Activated naive CD8-positive, alpha-beta T cell treated with anti-CD3 and anti-CD28 coated beads for 36 hours (primary cell): ENCODE results near the gene EDIL3. TPM values are rescaled to one million over a fixed set of nuclear protein-coding genes. Genes with fewer than 3 reads are reported as not detected.
"Not testable (repeated sequence)": the region's sequence is repeated elsewhere in the genome, so short reads cannot be mapped to it uniquely, and the experiment has no call there.

Experiments used
- DNase-seq: peaks from one replicate; pipeline ENCODE4 v3.0.0; 2021
- H3K27ac Mint-ChIP-seq: one replicate; pipeline ENCODE4 v1.8.0; 2022; ENCODE audit warnings: mild to moderate bottlenecking, moderate library complexity, mixed read lengths
- H3K27me3 Mint-ChIP-seq: one replicate; pipeline ENCODE4 v1.8.0; 2022; ENCODE audit warnings: mild to moderate bottlenecking, mixed read lengths
- H3K36me3 Mint-ChIP-seq: one replicate; pipeline ENCODE4 v1.8.0; 2021; ENCODE audit warnings: mild to moderate bottlenecking, mixed read lengths
- H3K4me1 Mint-ChIP-seq: one replicate; pipeline ENCODE4 v1.8.0; 2021; ENCODE audit warnings: mixed read lengths
- H3K4me3 Mint-ChIP-seq: one replicate; pipeline ENCODE4 v1.8.0; 2022; ENCODE audit warnings: mild to moderate bottlenecking, moderate library complexity, mixed read lengths
- H3K9me3 Mint-ChIP-seq: one replicate; pipeline ENCODE4 v1.8.0; 2022; ENCODE audit warnings: mixed read lengths
- total RNA-seq, 2 experiments: library from RNA; stranded (reverse); gene quantifications; one replicate each; pipeline ENCODE4 v1.2.3, GENCODE V29; 2021

Gene EDIL3
- total RNA-seq, 2 experiments from 2014 or later, result not detected

- no peak overlapping the region for H3K4me3 Mint-ChIP-seq
- no peaks in the 10 kb centered on the region for H3K27me3 Mint-ChIP-seq
- H3K36me3 Mint-ChIP-seq, result no peaks in the 10 kb centered on the region
- H3K27ac Mint-ChIP-seq, result no peak overlapping the region
- no peak for DNase-seq
- H3K9me3 Mint-ChIP-seq, result peaks cover 3% of the 10 kb centered on the region
- H3K4me1 Mint-ChIP-seq, result no peaks in the 10 kb centered on the region
These were observed 303.8 kb downstream of the EDIL3 start for GRCh38 chr5:84080908-84081307.

- Mint-ChIP-seq H3K27ac (no peak overlapping the region), H3K4me3 (no peak overlapping the region), H3K27me3 (no peaks in the 10 kb centered on the region), H3K4me1 (no peaks in the 10 kb centered on the region), H3K9me3 (no peaks in the 10 kb centered on the region), H3K36me3 (no peaks in the 10 kb centered on the region)
- DNase-seq, result no peak
These were observed 312.3 kb downstream of the EDIL3 start for GRCh38 chr5:84072339-84072738.

- Mint-ChIP-seq H3K4me1 (no peaks in the 10 kb centered on the region), H3K9me3 (no peaks in the 10 kb centered on the region), H3K4me3 (no peak overlapping the region), H3K27me3 (no peaks in the 10 kb centered on the region), H3K27ac (no peak overlapping the region), H3K36me3 (no peaks in the 10 kb centered on the region)
- no peak for DNase-seq
These were observed 315.0 kb downstream of the EDIL3 start for GRCh38 chr5:84069608-84070179.

- Mint-ChIP-seq H3K27me3 (no peaks in the 10 kb centered on the region), H3K9me3 (no peaks in the 10 kb centered on the region), H3K4me3 (no peak overlapping the region), H3K27ac (no peak overlapping the region), H3K4me1 (no peaks in the 10 kb centered on the region), H3K36me3 (no peaks in the 10 kb centered on the region)
- DNase-seq, result no peak
These were observed 321.6 kb downstream of the EDIL3 start for GRCh38 chr5:84063041-84063440.

- Mint-ChIP-seq H3K27me3 (no peaks in the 10 kb centered on the region), H3K4me1 (no peaks in the 10 kb centered on the region), H3K36me3 (no peaks in the 10 kb centered on the region), H3K9me3 (no peaks in the 10 kb centered on the region), H3K27ac (no peak overlapping the region), H3K4me3 (no peak overlapping the region)
- DNase-seq, result no peak
These were observed 325.0 kb downstream of the EDIL3 start for GRCh38 chr5:84059672-84060071.

- Mint-ChIP-seq H3K27me3 (no peaks in the 10 kb centered on the region), H3K27ac (no peak overlapping the region), H3K36me3 (no peaks in the 10 kb centered on the region), H3K4me3 (no peak overlapping the region), H3K9me3 (no peaks in the 10 kb centered on the region), H3K4me1 (no peaks in the 10 kb centered on the region)
- DNase-seq, result no peak
These were observed 326.1 kb downstream of the EDIL3 start for GRCh38 chr5:84058561-84058960.

GRCh38 chr5:84057211-84057610 lies 327.5 kb downstream of the EDIL3 start:
- Mint-ChIP-seq H3K27me3 (no peaks in the 10 kb centered on the region), H3K4me1 (no peaks in the 10 kb centered on the region), H3K27ac (no peak overlapping the region), H3K9me3 (no peaks in the 10 kb centered on the region), H3K4me3 (no peak overlapping the region), H3K36me3 (no peaks in the 10 kb centered on the region)
- no peak for DNase-seq

GRCh38 chr5:84045964-84046363 lies 338.7 kb downstream of the EDIL3 start:
- Mint-ChIP-seq H3K9me3 (peaks cover 2% of the 10 kb centered on the region), H3K27ac (no peak overlapping the region), H3K4me1 (no peaks in the 10 kb centered on the region), H3K4me3 (no peak overlapping the region), H3K27me3 (no peaks in the 10 kb centered on the region), H3K36me3 (no peaks in the 10 kb centered on the region)
- DNase-seq, result no peak

GRCh38 chr5:84036842-84037241 lies 347.8 kb downstream of the EDIL3 start:
- no peaks in the 10 kb centered on the region for H3K9me3 Mint-ChIP-seq
- no peaks in the 10 kb centered on the region for H3K36me3 Mint-ChIP-seq
- H3K4me3 Mint-ChIP-seq, result no peak overlapping the region
- no peaks in the 10 kb centered on the region for H3K27me3 Mint-ChIP-seq
- no peak for DNase-seq
- no peak overlapping the region for H3K27ac Mint-ChIP-seq
- no peaks in the 10 kb centered on the region for H3K4me1 Mint-ChIP-seq

GRCh38 chr5:84032324-84032723 lies 352.4 kb downstream of the EDIL3 start:
- Mint-ChIP-seq H3K4me3 (no peak overlapping the region), H3K36me3 (no peaks in the 10 kb centered on the region), H3K4me1 (no peaks in the 10 kb centered on the region), H3K27ac (no peak overlapping the region), H3K27me3 (no peaks in the 10 kb centered on the region), H3K9me3 (peaks cover 3% of the 10 kb centered on the region)
- no peak for DNase-seq

- H3K4me3 Mint-ChIP-seq, result no peak overlapping the region
- no peaks in the 10 kb centered on the region for H3K36me3 Mint-ChIP-seq
- H3K27me3 Mint-ChIP-seq, result no peaks in the 10 kb centered on the region
- DNase-seq, result no peak
- peaks cover 3% of the 10 kb centered on the region for H3K9me3 Mint-ChIP-seq
- H3K4me1 Mint-ChIP-seq, result no peaks in the 10 kb centered on the region
- no peak overlapping the region for H3K27ac Mint-ChIP-seq
These were observed 356.6 kb downstream of the EDIL3 start for GRCh38 chr5:84028093-84028492.

- not testable (repeated sequence) for H3K9me3 Mint-ChIP-seq, DNase-seq, H3K4me3 Mint-ChIP-seq, H3K27me3 Mint-ChIP-seq, H3K36me3 Mint-ChIP-seq, H3K4me1 Mint-ChIP-seq, H3K27ac Mint-ChIP-seq
These were observed 366.2 kb downstream of the EDIL3 start for GRCh38 chr5:84018521-84018920.

GRCh38 chr5:84017523-84018172 lies 367.0 kb downstream of the EDIL3 start:
- H3K27ac Mint-ChIP-seq, result no peak overlapping the region
- no peaks in the 10 kb centered on the region for H3K9me3 Mint-ChIP-seq
- no peak overlapping the region for H3K4me3 Mint-ChIP-seq
- H3K27me3 Mint-ChIP-seq, result no peaks in the 10 kb centered on the region
- DNase-seq, result no peak
- no peaks in the 10 kb centered on the region for H3K36me3 Mint-ChIP-seq
- H3K4me1 Mint-ChIP-seq, result no peaks in the 10 kb centered on the region

GRCh38 chr5:84016085-84016484 lies 368.6 kb downstream of the EDIL3 start:
- no peaks in the 10 kb centered on the region for H3K4me1 Mint-ChIP-seq
- no peak for DNase-seq
- H3K4me3 Mint-ChIP-seq, result no peak overlapping the region
- H3K9me3 Mint-ChIP-seq, result no peaks in the 10 kb centered on the region
- H3K27ac Mint-ChIP-seq, result no peak overlapping the region
- no peaks in the 10 kb centered on the region for H3K27me3 Mint-ChIP-seq
- no peaks in the 10 kb centered on the region for H3K36me3 Mint-ChIP-seq

- Mint-ChIP-seq H3K27me3 (no peaks in the 10 kb centered on the region), H3K36me3 (no peaks in the 10 kb centered on the region), H3K4me1 (no peaks in the 10 kb centered on the region), H3K27ac (no peak overlapping the region), H3K9me3 (no peaks in the 10 kb centered on the region), H3K4me3 (no peak overlapping the region)
- no peak for DNase-seq
These were observed 369.7 kb downstream of the EDIL3 start for GRCh38 chr5:84014966-84015365.

- Mint-ChIP-seq H3K27ac (no peak overlapping the region), H3K4me1 (no peaks in the 10 kb centered on the region), H3K36me3 (no peaks in the 10 kb centered on the region), H3K27me3 (no peaks in the 10 kb centered on the region), H3K9me3 (peaks cover 1% of the 10 kb centered on the region), H3K4me3 (no peak overlapping the region)
- no peak for DNase-seq
These were observed 390.9 kb downstream of the EDIL3 start for GRCh38 chr5:83993803-83994202.
